Fibroblast of lung (primary cell): ENCODE measurements around the gene POFUT1. TPM values are rescaled to one million over a fixed set of nuclear protein-coding genes. Genes with fewer than 3 reads are reported as not detected.

ENCODE experiments used
- DNase-seq, 2 donors: peaks; one replicate each; pipeline versions ENCODE4 v3.0.0 to v3.0.0-alpha.2; 2010; ENCODE audit warnings: low read depth in 2 of 2
- H2AFZ ChIP-seq: 2 replicates; pipeline ENCODE4 v1.5.1; 2012; ENCODE audit warnings: low read length, control low read depth, inconsistent platforms
- H3K27ac ChIP-seq: 2 replicates; pipeline ENCODE4 v1.5.1; 2011; ENCODE audit warnings: low read length, control low read depth; ENCODE audit not compliant: insufficient read depth
- H3K27me3 ChIP-seq: 2 replicates; pipeline ENCODE4 v1.5.1; 2011; ENCODE audit warnings: mild to moderate bottlenecking, low read length; ENCODE audit not compliant: control insufficient read depth, insufficient read depth
- H3K36me3 ChIP-seq: 2 replicates; pipeline ENCODE4 v1.5.1; 2011; ENCODE audit warnings: low read length; ENCODE audit not compliant: control insufficient read depth, insufficient read depth
- H3K4me1 ChIP-seq: 2 replicates; pipeline ENCODE4 v1.5.1; 2011; ENCODE audit warnings: low read length; ENCODE audit not compliant: control insufficient read depth, insufficient read depth; ENCODE audit errors: extremely low read depth
- H3K4me2 ChIP-seq: 2 replicates; pipeline ENCODE4 v1.5.1; 2011; ENCODE audit warnings: low read length, control low read depth; ENCODE audit not compliant: insufficient read depth; ENCODE audit errors: extremely low read depth
- H3K4me3 ChIP-seq, 4 experiments: fragments of 200-600 bp in 1 of 4; sonication (generic) in 1 of 4; replicated peaks in 1 of 4; 2 replicates each; pipeline ENCODE4 v1.5.1; 2011 to 2016; ENCODE audit warnings: low read length in 4 of 4, low read depth in 3 of 4, mild to moderate bottlenecking in 3 of 4, control low read depth in 2 of 4, inconsistent platforms in 1 of 4, mixed read lengths in 1 of 4; ENCODE audit not compliant: insufficient read depth in 1 of 4; ENCODE audit errors: control extremely low read depth in 1 of 4
- H3K79me2 ChIP-seq: 2 replicates; pipeline ENCODE4 v1.5.1; 2012; ENCODE audit warnings: mild to moderate bottlenecking, low read length, inconsistent platforms; ENCODE audit not compliant: control insufficient read depth, insufficient read depth
- H3K9ac ChIP-seq: 2 replicates; pipeline ENCODE4 v1.5.1; 2011; ENCODE audit warnings: mild to moderate bottlenecking, low read length, control low read depth; ENCODE audit not compliant: insufficient read depth
- H3K9me3 ChIP-seq: 2 replicates; pipeline ENCODE4 v1.5.1; 2012; ENCODE audit warnings: low read depth, low read length; ENCODE audit not compliant: control insufficient read depth, insufficient read depth
- H4K20me1 ChIP-seq: 2 replicates; pipeline ENCODE4 v1.5.1; 2011; ENCODE audit warnings: low read length; ENCODE audit not compliant: control insufficient read depth, insufficient read depth; ENCODE audit errors: extremely low read depth
- CTCF ChIP-seq, 2 donors: IDR thresholded peaks in 1 of 2; conservative IDR thresholded peaks in 1 of 2; 1 replicate in 1 of 2; 2 replicates in 1 of 2; pipeline ENCODE4 v1.5.1; 2011 to 2012; ENCODE audit warnings: low read length in 2 of 2, control low read depth in 1 of 2, inconsistent platforms in 1 of 2, low read depth in 1 of 2, mild to moderate bottlenecking in 1 of 2
- EZH2 ChIP-seq: IDR thresholded peaks from 2 replicates; pipeline ENCODE4 v1.5.1; 2012; ENCODE audit warnings: low read length, control low read depth, mild to moderate bottlenecking; ENCODE audit errors: missing control alignments
- polyA plus RNA-seq, 2 donors: library from polyadenylated mRNA; depleted of rRNA in 1 of 2; stranded (reverse) in 1 of 2; unstranded in 1 of 2; fragments of >200 nt; gene quantifications; 2 replicates each; pipeline ENCODE4 v1.2.1, GENCODE V29; 2011 to 2012; ENCODE audit warnings: missing spikeins in 1 of 2
- total RNA-seq: library from RNA; depleted of rRNA; stranded (reverse); fragments of >200 nt; gene quantifications from 2 replicates; pipeline ENCODE4 v1.2.1, GENCODE V29; 2014

Gene POFUT1
- total and polyA plus RNA-seq, 2 donors (not counting 1 experiment from before 2014, with no cell fraction given): 32.4 to 41.0 TPM

GRCh38 chr20:32230707-32231106 lies 23.0 kb downstream of the POFUT1 start:
- peaks cover 21% of the 10 kb centered on the region for H3K36me3 ChIP-seq
- DNase-seq: no peak
- no peaks in the 10 kb centered on the region for H4K20me1 ChIP-seq
- H2AFZ ChIP-seq: no peak overlapping the region
- no peaks in the 10 kb centered on the region for H3K9me3 ChIP-seq
- H3K4me1 ChIP-seq: no peaks in the 10 kb centered on the region
- no peak overlapping the region for H3K9ac ChIP-seq
- H3K27me3 ChIP-seq: no peaks in the 10 kb centered on the region
- H3K27ac ChIP-seq: no peak overlapping the region
- no peaks in the 10 kb centered on the region for H3K79me2 ChIP-seq
- TF ChIP-seq EZH2: no peak
- TF ChIP-seq CTCF (conservative IDR thresholded peaks at IDR 0.05 in 1 of 2, IDR thresholded peaks at IDR 0.05 in 1 of 2; ENCODE audit: low read depth in 1 of 2, low read length in 2 of 2): no peak
- no peak overlapping the region for H3K4me3 ChIP-seq
- no peak overlapping the region for H3K4me2 ChIP-seq

GRCh38 chr20:32231245-32231644 lies 23.6 kb downstream of the POFUT1 start:
- H2AFZ ChIP-seq: no peak overlapping the region
- peaks cover 21% of the 10 kb centered on the region for H3K36me3 ChIP-seq
- H3K79me2 ChIP-seq: no peaks in the 10 kb centered on the region
- H3K27ac ChIP-seq: no peak overlapping the region
- no peak overlapping the region for H3K9ac ChIP-seq
- H3K4me3 ChIP-seq: no peak overlapping the region
- no peaks in the 10 kb centered on the region for H3K4me1 ChIP-seq
- TF ChIP-seq EZH2: no peak
- TF ChIP-seq CTCF (conservative IDR thresholded peaks at IDR 0.05 in 1 of 2, IDR thresholded peaks at IDR 0.05 in 1 of 2; ENCODE audit: low read depth in 1 of 2, low read length in 2 of 2): no peak
- H3K9me3 ChIP-seq: no peaks in the 10 kb centered on the region
- H3K4me2 ChIP-seq: no peak overlapping the region
- no peaks in the 10 kb centered on the region for H3K27me3 ChIP-seq
- DNase-seq: no peak
- H4K20me1 ChIP-seq: no peaks in the 10 kb centered on the region

GRCh38 chr20:32231847-32232246 lies 24.2 kb downstream of the POFUT1 start:
- H3K9ac ChIP-seq: no peak overlapping the region
- H3K36me3 ChIP-seq: peaks cover 21% of the 10 kb centered on the region
- H4K20me1 ChIP-seq: no peaks in the 10 kb centered on the region
- DNase-seq: no peak
- no peaks in the 10 kb centered on the region for H3K79me2 ChIP-seq
- no peaks in the 10 kb centered on the region for H3K27me3 ChIP-seq
- no peak overlapping the region for H3K4me3 ChIP-seq
- H3K4me2 ChIP-seq: no peak overlapping the region
- no peak overlapping the region for H2AFZ ChIP-seq
- no peaks in the 10 kb centered on the region for H3K9me3 ChIP-seq
- H3K27ac ChIP-seq: no peak overlapping the region
- no peak for TF ChIP-seq EZH2
- no peak for TF ChIP-seq CTCF (conservative IDR thresholded peaks at IDR 0.05 in 1 of 2, IDR thresholded peaks at IDR 0.05 in 1 of 2; ENCODE audit: low read depth in 1 of 2, low read length in 2 of 2)
- H3K4me1 ChIP-seq: no peaks in the 10 kb centered on the region
